Neural progenitor cell (in vitro differentiated cells): ENCODE data around the gene SLC6A3. TPM values are rescaled to one million over a fixed set of nuclear protein-coding genes. Genes with fewer than 3 reads are reported as not detected.

Experiments used
- DNase-seq: peaks from one replicate; pipeline ENCODE4 v3.0.0-alpha.2; 2016; ENCODE audit warnings: low spot score
- H2AFZ ChIP-seq: fragments of 200-600 bp; sonication (generic); replicated peaks from 2 replicates; pipeline ENCODE4 v1.6.1; 2016; ENCODE audit warnings: antibody characterized with exemption
- H3F3A ChIP-seq: fragments of 200-600 bp; sonication (generic); 2 replicates; pipeline ENCODE4 v1.6.1; 2016; ENCODE audit warnings: antibody characterized with exemption, low read depth
- H3K27ac ChIP-seq: fragments of 200-600 bp; sonication (generic); 2 replicates; pipeline ENCODE4 v1.5.1; 2016; ENCODE audit warnings: mild to moderate bottlenecking
- H3K27me3 ChIP-seq: fragments of 200-600 bp; sonication (generic); 2 replicates; pipeline ENCODE4 v1.6.1; 2016; ENCODE audit warnings: mild to moderate bottlenecking, moderate library complexity
- H3K36me3 ChIP-seq: fragments of 200-600 bp; sonication (generic); 2 replicates; pipeline ENCODE4 v1.5.1; 2016
- H3K4me1 ChIP-seq: fragments of 200-600 bp; sonication (generic); 2 replicates; pipeline ENCODE4 v1.6.1; 2016; ENCODE audit warnings: mixed run types
- H3K4me2 ChIP-seq: fragments of 200-600 bp; sonication (generic); 2 replicates; pipeline ENCODE4 v1.6.1; 2016
- H3K4me3 ChIP-seq: fragments of 200-600 bp; sonication (generic); 2 replicates; pipeline ENCODE4 v1.5.1; 2016
- H3K79me2 ChIP-seq: fragments of 200-600 bp; sonication (generic); 2 replicates; pipeline ENCODE4 v1.6.1; 2016; ENCODE audit warnings: low read depth
- H3K9ac ChIP-seq: fragments of 200-600 bp; sonication (generic); 2 replicates; pipeline ENCODE4 v1.6.1; 2016
- H3K9me3 ChIP-seq: fragments of 200-600 bp; sonication (generic); 2 replicates; pipeline ENCODE4 v1.5.1; 2016; ENCODE audit warnings: low read depth
- H4K20me1 ChIP-seq: fragments of 200-600 bp; sonication (generic); 2 replicates; pipeline ENCODE4 v1.6.1; 2016; ENCODE audit warnings: low read depth
- H3K27ac Mint-ChIP-seq: 3 replicates; pipeline ENCODE4 v1.8.0; 2021; ENCODE audit warnings: mixed read lengths
- H3K27me3 Mint-ChIP-seq: 2 replicates; pipeline ENCODE4 v1.8.0; 2022; ENCODE audit warnings: low read depth, mild to moderate bottlenecking, inconsistent platforms, moderate library complexity, mixed read lengths; ENCODE audit not compliant: insufficient read depth
- H3K36me3 Mint-ChIP-seq: 3 replicates; pipeline ENCODE4 v1.8.0; 2021; ENCODE audit warnings: mixed read lengths
- H3K4me1 Mint-ChIP-seq: 3 replicates; pipeline ENCODE4 v1.8.0; 2021; ENCODE audit warnings: mixed read lengths
- H3K4me3 Mint-ChIP-seq: 3 replicates; pipeline ENCODE4 v1.8.0; 2021; ENCODE audit warnings: mild to moderate bottlenecking, moderate library complexity, mixed read lengths
- H3K9me3 Mint-ChIP-seq: 3 replicates; pipeline ENCODE4 v1.8.0; 2020; ENCODE audit warnings: mixed read lengths
- EZH2 ChIP-seq: fragments of 200-600 bp; sonication (generic); IDR thresholded peaks from 2 replicates; pipeline ENCODE4 v1.6.1; 2017; ENCODE audit warnings: antibody characterized with exemption, mild to moderate bottlenecking, moderate library complexity
- EZH2phosphoT487 ChIP-seq: fragments of 200-600 bp; sonication (generic); IDR thresholded peaks from 2 replicates; pipeline ENCODE4 v1.6.1; 2017; ENCODE audit warnings: antibody characterized with exemption
- total RNA-seq: library from RNA; depleted of rRNA; stranded (reverse); fragments of >200 nt; gene quantifications from 2 replicates; pipeline ENCODE4 v1.2.3, GENCODE V29; 2015; ENCODE audit warnings: low replicate concordance
- TF ChIP-seq, protein P1 (sequence below): fragments of 200-600 bp; sonication (generic); IDR thresholded peaks from 2 replicates; pipeline ENCODE4 v1.5.1; 2017; ENCODE audit warnings: antibody characterized with exemption, mild to moderate bottlenecking

Gene SLC6A3
- total RNA-seq, 1 donor from 2014 or later, result 0.32 TPM

DNA sequence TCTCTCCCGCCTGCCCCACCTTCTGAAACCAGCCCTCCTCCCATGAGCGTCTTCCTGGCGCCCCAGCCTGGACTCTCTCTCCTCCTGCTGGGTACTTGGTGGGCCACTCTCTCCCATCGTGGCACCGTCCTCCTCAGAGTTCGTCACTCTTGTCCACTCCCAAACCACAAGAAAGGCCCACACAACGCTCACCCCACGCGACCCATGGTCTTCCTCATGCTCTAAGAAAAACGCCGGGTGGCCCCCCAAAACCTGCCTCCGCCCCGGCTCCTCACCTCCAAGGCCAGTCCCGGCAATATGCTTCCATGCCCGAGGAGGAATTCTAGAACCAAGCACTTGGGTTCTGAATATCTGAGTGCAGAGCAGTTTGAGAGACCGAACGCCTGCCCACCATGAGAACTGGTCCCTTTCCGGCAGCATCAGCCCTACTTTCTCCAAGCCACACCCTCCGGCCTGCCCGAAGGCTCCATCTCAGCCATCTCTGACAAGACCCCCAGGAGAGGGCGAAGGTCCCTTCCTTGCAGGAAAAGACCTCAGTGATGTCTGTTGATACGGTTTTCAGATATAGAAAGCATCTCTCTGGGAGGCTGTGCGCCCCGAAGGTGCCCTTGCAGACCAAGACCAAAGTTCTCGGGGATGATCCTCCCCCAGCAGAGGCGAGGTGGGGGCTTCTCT, 15.0 kb downstream of the SLC6A3 start:
- no peak for DNase-seq

DNA sequence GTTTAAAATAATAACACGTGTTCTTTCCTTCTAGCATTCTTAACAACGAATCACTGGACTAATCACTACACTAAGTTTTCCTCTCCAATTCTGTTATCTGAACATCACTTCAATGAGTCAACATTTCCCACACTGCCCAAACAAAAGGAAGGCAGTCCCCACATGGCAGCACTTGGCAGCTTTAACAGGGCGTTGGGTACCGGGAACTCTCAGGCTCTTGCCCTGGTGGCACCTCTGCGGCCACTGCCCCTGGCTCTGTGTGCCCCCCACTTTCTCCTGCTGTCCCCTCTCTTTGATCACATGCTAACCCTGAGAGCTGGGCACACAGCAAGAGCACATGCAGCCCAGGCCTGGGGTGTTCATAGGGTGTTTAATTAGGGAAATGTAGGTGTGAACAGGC, 15.7 kb downstream of the SLC6A3 start:
- Mint-ChIP-seq H3K9me3 (peaks cover 46% of the 10 kb centered on the region), H3K4me1 (peaks cover 2% of the 10 kb centered on the region), H3K27me3 (peaks cover 9% of the 10 kb centered on the region), H3K27ac (no peak overlapping the region), H3K36me3 (no peaks in the 10 kb centered on the region), H3K4me3 (no peak overlapping the region)
- Histone ChIP-seq H3K4me1 (no peaks in the 10 kb centered on the region), H2AFZ (no peak overlapping the region), H3K27me3 (no peaks in the 10 kb centered on the region), H3K4me3 (no peak overlapping the region), H3K27ac (no peak overlapping the region), H3K79me2 (no peaks in the 10 kb centered on the region), H3K4me2 (no peak overlapping the region), H4K20me1 (no peaks in the 10 kb centered on the region), H3K9ac (no peak overlapping the region), H3K36me3 (no peaks in the 10 kb centered on the region), H3F3A (no peaks in the 10 kb centered on the region), H3K9me3 (peaks cover 3% of the 10 kb centered on the region)
- TF ChIP-seq EZH2 (no peak), EZH2phosphoT487 (no peak)
- TF ChIP-seq, protein P1, sequence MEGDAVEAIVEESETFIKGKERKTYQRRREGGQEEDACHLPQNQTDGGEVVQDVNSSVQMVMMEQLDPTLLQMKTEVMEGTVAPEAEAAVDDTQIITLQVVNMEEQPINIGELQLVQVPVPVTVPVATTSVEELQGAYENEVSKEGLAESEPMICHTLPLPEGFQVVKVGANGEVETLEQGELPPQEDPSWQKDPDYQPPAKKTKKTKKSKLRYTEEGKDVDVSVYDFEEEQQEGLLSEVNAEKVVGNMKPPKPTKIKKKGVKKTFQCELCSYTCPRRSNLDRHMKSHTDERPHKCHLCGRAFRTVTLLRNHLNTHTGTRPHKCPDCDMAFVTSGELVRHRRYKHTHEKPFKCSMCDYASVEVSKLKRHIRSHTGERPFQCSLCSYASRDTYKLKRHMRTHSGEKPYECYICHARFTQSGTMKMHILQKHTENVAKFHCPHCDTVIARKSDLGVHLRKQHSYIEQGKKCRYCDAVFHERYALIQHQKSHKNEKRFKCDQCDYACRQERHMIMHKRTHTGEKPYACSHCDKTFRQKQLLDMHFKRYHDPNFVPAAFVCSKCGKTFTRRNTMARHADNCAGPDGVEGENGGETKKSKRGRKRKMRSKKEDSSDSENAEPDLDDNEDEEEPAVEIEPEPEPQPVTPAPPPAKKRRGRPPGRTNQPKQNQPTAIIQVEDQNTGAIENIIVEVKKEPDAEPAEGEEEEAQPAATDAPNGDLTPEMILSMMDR, result no peak
- DNase-seq, result no peak

More for the DNA sequence above, 15.0 kb downstream of the SLC6A3 start:
- Histone ChIP-seq H3K79me2 (no peaks in the 10 kb centered on the region), H3K9ac (no peak overlapping the region), H3K4me2 (no peak overlapping the region), H3K4me1 (no peaks in the 10 kb centered on the region), H4K20me1 (no peaks in the 10 kb centered on the region), H2AFZ (no peak overlapping the region), H3K27me3 (no peaks in the 10 kb centered on the region), H3K36me3 (no peaks in the 10 kb centered on the region), H3F3A (no peaks in the 10 kb centered on the region), H3K27ac (no peak overlapping the region), H3K9me3 (peaks cover 3% of the 10 kb centered on the region), H3K4me3 (no peak overlapping the region)
- Mint-ChIP-seq H3K9me3 (peaks cover 48% of the 10 kb centered on the region), H3K4me3 (no peak overlapping the region), H3K27ac (no peak overlapping the region), H3K4me1 (peaks cover 2% of the 10 kb centered on the region), H3K36me3 (no peaks in the 10 kb centered on the region), H3K27me3 (peaks cover 9% of the 10 kb centered on the region)
- TF ChIP-seq EZH2 (no peak), EZH2phosphoT487 (no peak)
- TF ChIP-seq, protein P1, result no peak

DNA sequence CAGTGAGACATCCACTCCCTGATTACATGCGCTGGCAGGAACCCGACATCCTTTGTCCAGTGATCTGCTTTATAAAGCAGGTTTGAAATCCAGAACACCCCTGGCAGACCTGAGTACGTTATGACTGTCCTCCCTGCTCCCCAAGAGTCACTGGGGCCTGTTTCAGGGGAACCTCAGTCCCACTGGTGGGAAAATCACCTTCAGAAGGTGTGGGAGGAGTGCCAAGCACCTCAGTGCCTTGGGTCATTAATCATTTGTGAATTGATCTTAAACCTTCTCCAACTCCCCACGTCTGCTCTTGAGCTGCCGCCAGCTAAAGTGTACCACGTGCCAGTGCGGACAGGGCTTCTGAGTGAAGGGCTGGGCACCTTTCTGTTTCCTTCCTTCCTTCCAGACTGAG, 16.2 kb downstream of the SLC6A3 start:
- Mint-ChIP-seq H3K4me3 (no peak overlapping the region), H3K27me3 (peaks cover 9% of the 10 kb centered on the region), H3K36me3 (no peaks in the 10 kb centered on the region), H3K4me1 (peaks cover 2% of the 10 kb centered on the region), H3K27ac (no peak overlapping the region), H3K9me3 (peaks cover 48% of the 10 kb centered on the region)
- Histone ChIP-seq H3K9ac (no peak overlapping the region), H4K20me1 (no peaks in the 10 kb centered on the region), H3K4me2 (no peak overlapping the region), H3K27ac (no peak overlapping the region), H3K36me3 (no peaks in the 10 kb centered on the region), H3K4me1 (no peaks in the 10 kb centered on the region), H3K27me3 (no peaks in the 10 kb centered on the region), H3F3A (no peaks in the 10 kb centered on the region), H3K79me2 (no peaks in the 10 kb centered on the region), H3K4me3 (no peak overlapping the region), H2AFZ (no peak overlapping the region), H3K9me3 (peaks cover 3% of the 10 kb centered on the region)
- TF ChIP-seq EZH2phosphoT487, result no peak
- no peak for TF ChIP-seq EZH2
- TF ChIP-seq, protein P1, result no peak
- DNase-seq, result no peak
